ENCODE measurements around the gene ADSS1.

The ADSS1 gene

DNA sequence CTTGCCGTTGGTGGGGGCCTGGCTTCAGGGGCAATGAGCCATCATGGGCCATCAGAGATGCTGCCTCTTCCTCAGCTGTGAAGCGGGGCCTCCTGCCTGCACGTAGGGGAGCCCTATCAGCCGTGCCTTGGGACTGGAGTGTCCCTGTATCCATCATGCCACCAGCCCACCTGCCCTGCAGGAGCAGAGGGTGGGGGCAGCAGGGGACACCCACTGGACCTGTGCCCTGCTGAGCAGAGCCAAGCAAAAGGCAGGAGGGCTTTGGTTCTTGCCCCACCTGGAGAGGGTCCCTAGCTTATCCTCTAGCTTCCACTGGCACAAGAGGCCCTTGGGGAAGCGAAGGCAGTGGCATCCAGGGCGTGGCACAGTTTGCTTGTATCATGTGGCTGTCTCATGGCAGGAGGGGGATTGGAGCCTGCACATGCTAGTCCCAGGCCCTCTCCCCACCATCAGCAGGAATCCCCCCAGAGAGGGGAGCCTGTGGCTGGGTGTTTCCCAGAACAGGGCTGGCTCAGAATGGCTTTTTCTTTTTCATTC is 10.1 kb downstream of the ADSS1 start:
- H3K9me3 ChIP-seq = no peaks in the 10 kb centered on the region
- in situ Hi-C loops (cut with MboI; ENCODE audit: low sequenced_read_pairs) = no loop called here
- H3K27me3 ChIP-seq (ENCODE audit: low read depth) = no peaks in the 10 kb centered on the region
- no peak for DNase-seq (ENCODE audit: low spot score in 2 of 2)
- no peaks in the 10 kb centered on the region for H3K36me3 ChIP-seq (replicated peaks)
- no peak overlapping the region for H3K4me3 ChIP-seq
- H3K4me1 ChIP-seq = no peaks in the 10 kb centered on the region

DNA sequence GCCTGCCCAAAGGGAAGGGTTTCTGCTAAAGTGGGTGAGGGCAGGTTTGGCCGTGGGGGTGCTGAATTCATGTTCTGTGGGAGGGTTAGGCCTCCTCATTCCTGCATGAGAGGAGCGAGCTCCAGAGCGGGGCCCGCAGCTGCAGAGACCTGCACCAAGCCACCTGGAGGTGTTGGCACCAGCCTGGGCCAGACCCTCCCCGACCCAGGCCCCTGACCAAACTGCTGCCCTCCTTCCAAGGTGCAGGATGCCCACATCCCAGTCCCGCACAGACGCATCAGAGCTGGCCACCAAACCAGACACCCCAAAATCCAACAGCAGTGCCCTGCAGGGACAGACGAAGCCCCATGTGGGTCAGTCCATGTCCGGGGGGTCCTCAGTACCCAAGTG is 10.6 kb downstream of the ADSS1 start:
- in situ Hi-C loops (cut with MboI; ENCODE audit: low sequenced_read_pairs) = no loop called here
- no peaks in the 10 kb centered on the region for H3K4me1 ChIP-seq
- no peak overlapping the region for H3K4me3 ChIP-seq
- H3K27me3 ChIP-seq (ENCODE audit: low read depth) = no peaks in the 10 kb centered on the region
- H3K9me3 ChIP-seq = no peaks in the 10 kb centered on the region
- no peaks in the 10 kb centered on the region for H3K36me3 ChIP-seq (replicated peaks)
- DNase-seq (ENCODE audit: low spot score in 2 of 2) = no peak

GRCh38 chr14:104734991-104735779 is 11.2 kb downstream of the ADSS1 start:
- no peaks in the 10 kb centered on the region for H3K9me3 ChIP-seq
- DNase-seq (ENCODE audit: low spot score in 2 of 2) = no peak
- H3K4me1 ChIP-seq = no peaks in the 10 kb centered on the region
- no peak overlapping the region for H3K4me3 ChIP-seq
- H3K36me3 ChIP-seq (replicated peaks) = no peaks in the 10 kb centered on the region
- no peaks in the 10 kb centered on the region for H3K27me3 ChIP-seq (ENCODE audit: low read depth)
- in situ Hi-C loops (cut with MboI; ENCODE audit: low sequenced_read_pairs) = no loop called here

DNA sequence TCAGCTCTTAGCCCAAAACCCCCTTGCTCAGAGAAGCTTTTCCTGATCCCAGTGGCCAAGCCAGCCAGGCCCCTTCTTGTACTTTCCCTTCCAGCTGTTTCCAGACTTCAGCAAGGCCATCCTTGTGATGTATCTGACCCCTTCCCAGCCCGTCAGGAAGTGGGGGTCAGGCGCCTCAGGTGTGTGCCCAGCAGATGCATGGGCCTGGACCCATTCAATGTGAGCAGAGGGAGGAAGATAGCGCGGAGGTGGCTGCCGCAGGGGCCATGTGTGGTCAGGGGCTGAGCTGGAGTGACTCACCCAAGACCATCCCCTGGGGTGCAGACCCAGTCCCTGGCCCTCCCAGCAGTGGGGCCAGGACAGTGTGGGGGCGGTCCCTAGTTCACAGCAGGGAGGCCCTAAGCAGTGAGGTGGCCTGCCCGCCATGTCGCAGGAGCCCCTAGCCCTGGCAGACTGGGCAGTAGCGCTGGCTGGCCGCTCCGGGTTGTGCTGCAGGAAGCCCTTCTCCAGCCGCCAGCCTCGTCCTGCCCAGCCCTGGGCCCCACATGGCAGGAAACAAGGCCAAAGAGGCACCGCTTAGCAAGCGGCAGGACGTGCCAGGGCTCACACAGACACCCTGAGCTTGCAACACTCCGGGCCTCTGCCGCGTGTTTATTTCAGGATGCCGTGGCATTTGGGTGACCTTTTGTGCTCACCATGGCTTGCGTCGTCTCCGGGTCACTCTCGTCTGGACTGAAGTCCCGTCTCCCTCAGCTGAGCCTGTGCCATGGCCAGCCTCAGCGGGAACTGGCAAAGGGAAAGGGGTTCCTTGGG is 12.0 kb downstream of the ADSS1 start:
- no peaks in the 10 kb centered on the region for H3K9me3 ChIP-seq
- H3K4me1 ChIP-seq = no peaks in the 10 kb centered on the region
- no peaks in the 10 kb centered on the region for H3K36me3 ChIP-seq (replicated peaks)
- in situ Hi-C loops (cut with MboI; ENCODE audit: low sequenced_read_pairs) = no loop called here
- no peaks in the 10 kb centered on the region for H3K27me3 ChIP-seq (ENCODE audit: low read depth)
- H3K4me3 ChIP-seq = no peak overlapping the region
- no peak for DNase-seq (ENCODE audit: low spot score in 2 of 2)

- in situ Hi-C loops (cut with MboI; ENCODE audit: low sequenced_read_pairs) = no loop called here
Observed at GRCh38 chr14:104738375-104739019, 14.5 kb downstream of the ADSS1 start.

DNA sequence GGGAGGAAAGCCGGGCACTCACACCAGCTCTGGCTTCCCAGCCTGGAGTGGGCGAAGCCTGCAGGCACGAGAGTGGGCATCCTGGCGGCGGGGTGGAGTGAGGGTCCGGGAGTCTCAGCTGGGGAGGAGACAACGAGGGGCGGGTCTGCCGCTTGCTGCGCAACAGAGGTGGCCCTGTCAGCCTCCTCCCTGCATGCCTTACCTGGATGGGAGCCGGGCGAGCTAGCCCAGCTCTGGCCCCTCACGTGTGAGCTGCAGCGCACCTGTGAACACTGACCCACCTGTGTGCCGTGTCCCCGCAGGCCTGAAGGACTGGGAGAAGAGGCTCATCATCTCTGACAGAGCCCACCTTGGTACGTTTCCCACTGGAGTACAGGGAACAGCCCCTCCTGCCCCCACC is 15.0 kb downstream of the ADSS1 start:
- H3K4me3 ChIP-seq = no peak overlapping the region
- in situ Hi-C loops (cut with MboI; ENCODE audit: low sequenced_read_pairs) = no loop called here
- no peak for DNase-seq (ENCODE audit: low spot score in 2 of 2)
- H3K27me3 ChIP-seq (ENCODE audit: low read depth) = no peaks in the 10 kb centered on the region
- no peaks in the 10 kb centered on the region for H3K36me3 ChIP-seq (replicated peaks)
- H3K9me3 ChIP-seq = no peaks in the 10 kb centered on the region
- H3K4me1 ChIP-seq = no peaks in the 10 kb centered on the region

More at GRCh38 chr14:104738375-104739019, 14.5 kb downstream of the ADSS1 start:
- Histone ChIP-seq H3K36me3 (replicated peaks) (no peaks in the 10 kb centered on the region), H3K27me3 (ENCODE audit: low read depth) (no peaks in the 10 kb centered on the region), H3K9me3 (no peaks in the 10 kb centered on the region), H3K4me3 (no peak overlapping the region), H3K4me1 (no peaks in the 10 kb centered on the region)
- no peak for DNase-seq (ENCODE audit: low spot score in 2 of 2)

GRCh38 chr14:104739546-104740516 is 15.8 kb downstream of the ADSS1 start:
- no peaks in the 10 kb centered on the region for H3K36me3 ChIP-seq (replicated peaks)
- DNase-seq (ENCODE audit: low spot score in 2 of 2) = no peak
- H3K27me3 ChIP-seq (ENCODE audit: low read depth) = no peaks in the 10 kb centered on the region
- in situ Hi-C loops (cut with MboI; ENCODE audit: low sequenced_read_pairs) = no loop called here
- H3K4me1 ChIP-seq = no peaks in the 10 kb centered on the region
- no peaks in the 10 kb centered on the region for H3K9me3 ChIP-seq
- no peak overlapping the region for H3K4me3 ChIP-seq

DNA sequence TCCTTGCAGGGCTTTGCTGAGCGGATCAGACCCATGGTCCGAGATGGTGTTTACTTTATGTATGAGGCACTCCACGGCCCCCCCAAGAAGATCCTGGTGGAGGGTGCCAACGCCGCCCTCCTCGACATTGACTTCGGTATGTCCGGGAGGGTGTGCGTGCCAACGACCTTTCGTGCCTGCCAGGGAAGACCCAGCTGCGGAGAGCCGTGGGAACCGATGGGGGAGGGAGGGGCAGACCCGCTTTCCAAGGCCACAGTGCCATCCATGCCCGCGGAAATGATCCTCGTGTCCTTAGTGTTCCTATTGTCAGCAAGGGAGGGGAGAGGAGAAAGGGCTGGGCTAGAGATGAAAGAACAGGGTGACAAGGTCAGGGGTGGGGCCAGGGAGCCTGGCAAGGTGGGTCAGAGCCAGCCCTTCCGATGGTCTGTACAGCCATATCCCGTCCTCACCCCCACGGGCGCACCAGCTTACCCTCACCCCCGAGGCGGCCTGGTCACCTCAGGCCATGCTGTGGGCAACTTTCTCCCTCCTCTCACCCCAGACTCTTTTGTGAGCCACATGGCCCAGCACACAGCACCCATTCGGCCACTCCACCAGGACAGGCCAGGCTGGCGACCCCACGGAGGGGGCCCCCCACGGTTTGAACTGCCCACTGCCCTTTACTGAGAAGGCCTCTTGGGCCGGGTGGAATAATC is 17.2 kb downstream of the ADSS1 start:
- no peaks in the 10 kb centered on the region for H3K9me3 ChIP-seq
- H3K36me3 ChIP-seq (replicated peaks) = no peaks in the 10 kb centered on the region
- in situ Hi-C loops (cut with MboI; ENCODE audit: low sequenced_read_pairs) = no loop called here
- no peak overlapping the region for H3K4me3 ChIP-seq
- no peaks in the 10 kb centered on the region for H3K27me3 ChIP-seq (ENCODE audit: low read depth)
- no peaks in the 10 kb centered on the region for H3K4me1 ChIP-seq
- no peak for DNase-seq (ENCODE audit: low spot score in 2 of 2)

DNA sequence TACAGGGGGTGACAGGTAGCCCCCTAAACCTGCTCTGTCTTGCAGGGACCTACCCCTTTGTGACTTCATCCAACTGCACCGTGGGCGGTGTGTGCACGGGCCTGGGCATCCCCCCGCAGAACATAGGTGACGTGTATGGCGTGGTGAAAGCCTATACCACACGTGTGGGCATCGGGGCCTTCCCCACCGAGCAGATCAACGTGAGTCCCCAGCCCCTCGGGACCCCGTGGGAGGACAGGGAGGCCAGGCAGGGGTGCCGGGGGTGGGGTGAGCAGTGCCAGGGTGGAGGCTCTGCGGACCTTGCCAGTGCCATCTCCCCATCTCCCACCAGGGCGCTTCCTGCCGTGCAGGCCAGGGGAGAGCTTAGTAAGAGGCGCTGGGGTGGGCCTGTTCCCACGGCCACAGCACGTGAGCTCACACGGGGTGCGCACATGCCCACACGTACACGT is 17.8 kb downstream of the ADSS1 start:
- DNase-seq (ENCODE audit: low spot score in 2 of 2) = no peak
- in situ Hi-C loops (cut with MboI; ENCODE audit: low sequenced_read_pairs) = no loop called here
- Histone ChIP-seq H3K36me3 (replicated peaks) (no peaks in the 10 kb centered on the region), H3K4me3 (no peak overlapping the region), H3K27me3 (ENCODE audit: low read depth) (no peaks in the 10 kb centered on the region), H3K9me3 (no peaks in the 10 kb centered on the region), H3K4me1 (no peaks in the 10 kb centered on the region)

DNA sequence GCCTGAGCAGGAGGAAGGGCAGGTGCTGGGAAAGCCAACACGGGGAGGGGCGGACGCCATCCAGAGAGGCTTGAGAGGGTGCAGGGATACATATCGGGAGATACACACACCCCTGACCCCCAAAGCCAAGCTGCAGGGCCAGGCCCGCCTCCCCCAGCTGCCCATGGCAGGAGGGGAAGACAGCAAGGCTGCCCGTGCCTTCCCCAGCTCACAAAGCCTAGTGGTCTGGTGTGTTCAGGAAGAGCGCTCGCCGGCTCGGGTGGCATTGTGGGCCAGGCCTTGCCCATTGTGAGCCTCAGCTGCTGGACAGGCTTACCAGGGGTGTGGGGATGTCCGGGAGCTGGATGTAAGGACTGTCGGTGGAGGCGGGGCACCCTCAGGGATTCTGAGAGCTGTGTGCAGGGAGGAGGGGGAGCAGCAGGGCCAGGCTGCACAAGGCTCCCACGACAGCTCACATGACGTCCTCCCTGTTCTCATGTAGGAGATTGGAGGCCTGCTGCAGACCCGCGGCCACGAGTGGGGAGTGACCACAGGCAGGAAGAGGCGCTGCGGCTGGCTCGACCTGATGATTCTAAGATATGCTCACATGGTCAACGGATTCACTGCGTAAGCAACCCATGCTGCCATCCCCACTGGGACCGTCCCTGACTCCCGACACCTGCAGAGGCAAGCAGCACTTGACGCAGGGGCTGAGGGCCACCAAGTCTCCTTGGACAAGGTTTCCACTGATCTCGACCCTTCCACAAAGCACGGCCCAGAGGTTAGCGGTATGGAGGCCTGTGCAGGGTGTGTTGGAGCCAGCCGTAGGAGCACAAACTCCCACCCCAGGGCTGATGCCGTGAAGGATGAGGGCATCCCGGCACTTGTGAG is 18.8 kb downstream of the ADSS1 start:
- no peaks in the 10 kb centered on the region for H3K27me3 ChIP-seq (ENCODE audit: low read depth)

GRCh38 chr14:104743461-104744380 is 19.7 kb downstream of the ADSS1 start:
- in situ Hi-C loops (cut with MboI; ENCODE audit: low sequenced_read_pairs) = no loop called here

More for the DNA sequence above, 18.8 kb downstream of the ADSS1 start:
- H3K9me3 ChIP-seq = no peaks in the 10 kb centered on the region
- no peaks in the 10 kb centered on the region for H3K4me1 ChIP-seq
- no peaks in the 10 kb centered on the region for H3K36me3 ChIP-seq (replicated peaks)
- no peak overlapping the region for H3K4me3 ChIP-seq
- no peak for DNase-seq (ENCODE audit: low spot score in 2 of 2)
- in situ Hi-C loops (cut with MboI; ENCODE audit: low sequenced_read_pairs) = no loop called here

More at GRCh38 chr14:104743461-104744380, 19.7 kb downstream of the ADSS1 start:
- H3K4me3 ChIP-seq = no peak overlapping the region
- no peaks in the 10 kb centered on the region for H3K27me3 ChIP-seq (ENCODE audit: low read depth)
- no peaks in the 10 kb centered on the region for H3K9me3 ChIP-seq
- DNase-seq (ENCODE audit: low spot score in 2 of 2) = no peak
- no peaks in the 10 kb centered on the region for H3K36me3 ChIP-seq (replicated peaks)
- no peaks in the 10 kb centered on the region for H3K4me1 ChIP-seq
